ES-I3 (cell line): Measurements from ENCODE around the gene TRAPPC3.

Source experiments
- H3K36me3 ChIP-seq: 2 replicates; pipeline ENCODE4 v1.6.1; 2013; ENCODE audit warnings: mild to moderate bottlenecking, low read length, control low read depth, moderate library complexity; ENCODE audit not compliant: insufficient read depth
- H3K4me1 ChIP-seq: 2 replicates; pipeline ENCODE4 v1.6.1; 2013; ENCODE audit warnings: mild to moderate bottlenecking, control low read depth, low read length; ENCODE audit not compliant: insufficient read depth
- H3K9ac ChIP-seq: 2 replicates; pipeline ENCODE4 v1.6.1; 2013; ENCODE audit warnings: low read depth, mild to moderate bottlenecking, low read length, moderate library complexity
- H3K9me3 ChIP-seq: 2 replicates; pipeline ENCODE4 v1.6.1; 2013; ENCODE audit warnings: mild to moderate bottlenecking, low read length, moderate library complexity; ENCODE audit not compliant: control insufficient read depth, insufficient read depth

The TRAPPC3 gene

DNA sequence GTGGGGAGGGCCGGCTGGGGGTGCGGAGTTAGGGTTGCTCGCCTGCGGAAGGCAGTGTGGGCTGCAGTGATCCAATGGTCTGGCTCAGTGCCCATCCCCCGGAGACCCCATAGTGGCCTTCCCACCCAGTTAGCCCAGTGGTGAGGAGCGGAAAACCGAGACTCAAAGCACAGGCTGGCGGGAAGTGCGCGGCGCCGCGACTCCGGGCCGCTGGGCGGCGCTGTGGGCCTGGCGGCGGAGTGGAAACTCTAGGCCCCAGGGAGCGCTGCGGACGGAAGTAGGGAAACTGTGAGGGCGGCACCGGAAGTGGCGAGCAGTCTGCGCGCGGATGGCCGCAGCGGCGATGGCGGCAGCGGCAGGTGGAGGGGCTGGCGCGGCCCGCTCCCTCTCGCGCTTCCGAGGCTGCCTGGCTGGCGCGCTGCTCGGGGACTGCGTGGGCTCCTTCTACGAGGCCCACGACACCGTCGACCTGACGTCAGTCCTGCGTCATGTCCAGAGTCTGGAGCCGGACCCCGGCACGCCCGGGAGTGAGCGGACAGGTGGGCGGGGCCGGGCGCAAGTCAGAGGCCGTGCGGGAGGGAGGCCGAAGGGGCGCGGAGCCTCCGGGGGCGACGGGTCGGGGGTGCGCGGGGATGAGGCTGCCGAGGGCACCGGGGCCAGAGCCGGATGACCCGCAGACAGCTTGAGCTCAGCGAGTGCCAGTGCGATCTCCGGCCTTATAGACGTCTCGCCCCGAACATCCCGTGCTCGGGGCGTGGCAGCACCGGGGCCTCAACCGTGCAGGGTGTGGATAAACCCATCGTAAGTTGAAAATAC, 60.5 kb downstream of the TRAPPC3 start, which contains the start of gene ADPRS:
ADPRS (plus strand) TSS at position 316 of the 816 bp plus-strand sequence; CDS start at position 329, 13 bp downstream.
- H3K9ac ChIP-seq, result peak within 1 kb of the TSS; percentile 80
- H3K9me3 ChIP-seq, result no peaks in the 10 kb centered on the region
- H3K36me3 ChIP-seq, result peaks cover 13% of the 10 kb centered on the region
- no peaks in the 10 kb centered on the region for H3K4me1 ChIP-seq

DNA sequence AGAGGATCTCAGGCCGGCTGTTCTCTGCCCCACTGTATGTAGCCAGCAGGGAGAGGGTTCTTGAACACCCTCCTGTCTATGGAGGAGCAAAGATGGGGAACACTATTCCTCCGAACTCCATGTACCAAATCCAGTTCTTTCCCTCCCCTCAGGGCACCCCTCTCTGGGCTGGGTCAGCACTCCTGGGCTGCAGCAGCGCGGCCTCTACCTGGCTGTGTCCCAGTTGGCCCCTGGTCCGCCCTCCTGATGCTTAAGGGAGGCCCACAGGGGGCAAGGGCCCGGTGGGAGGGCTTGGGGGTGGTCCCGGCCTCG, 61.1 kb downstream of the TRAPPC3 start:
- Histone ChIP-seq H3K4me1 (no peaks in the 10 kb centered on the region), H3K9ac (peak overlapping the region; percentile 80; the same call in 1 of the 2 replicates), H3K36me3 (peaks cover 12% of the 10 kb centered on the region), H3K9me3 (no peaks in the 10 kb centered on the region)

DNA sequence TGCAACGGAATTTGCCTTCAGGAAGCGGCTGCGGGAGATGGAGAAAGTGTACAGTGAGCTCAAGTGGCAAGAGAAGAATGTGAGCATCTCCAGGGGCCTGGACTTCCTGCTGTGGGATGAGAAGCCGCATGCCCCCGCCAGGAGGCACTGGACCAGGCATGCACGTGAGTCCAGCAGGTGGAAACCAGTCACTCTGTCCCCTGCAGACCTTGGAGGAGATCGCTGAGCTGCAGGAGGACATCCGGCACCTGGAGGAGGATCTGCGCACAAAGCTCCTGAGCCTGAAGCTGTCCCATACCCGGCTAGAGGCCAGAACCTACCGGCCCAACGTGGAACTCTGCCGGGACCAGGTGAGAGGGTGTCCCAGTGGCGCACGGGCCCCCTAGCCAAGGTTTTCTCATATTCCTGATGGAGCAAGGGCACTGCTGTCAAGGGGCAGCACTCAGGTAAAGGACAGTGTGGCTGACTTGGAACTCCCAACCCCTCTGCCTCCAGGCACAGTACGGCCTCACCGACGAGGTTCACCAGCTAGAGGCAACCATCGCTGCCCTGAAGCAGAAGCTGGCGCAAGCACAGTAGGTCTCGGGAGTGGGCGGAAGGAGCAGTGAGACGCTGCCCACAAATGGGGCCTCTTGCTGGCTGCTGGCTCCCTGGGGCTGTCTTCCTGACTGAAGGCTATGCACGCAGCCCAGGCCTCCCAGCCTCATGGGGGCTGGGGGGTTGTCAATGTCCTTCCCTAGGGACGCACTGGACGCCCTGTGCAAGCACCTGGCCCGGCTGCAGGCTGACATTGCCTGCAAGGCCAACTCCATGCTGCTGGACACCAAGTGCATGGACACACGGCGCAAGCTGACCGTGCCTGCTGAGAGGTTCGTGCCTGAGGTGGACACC, 61.8 kb downstream of the TRAPPC3 start:
- H3K9ac ChIP-seq, result no peak overlapping the region
- no peaks in the 10 kb centered on the region for H3K4me1 ChIP-seq
- peaks cover 4% of the 10 kb centered on the region; the same call in 1 of the 2 replicates for H3K36me3 ChIP-seq
- no peaks in the 10 kb centered on the region for H3K9me3 ChIP-seq
